ENCODE data around the gene MYBPC3. TPM values are rescaled to one million over a fixed set of nuclear protein-coding genes. Genes with fewer than 3 reads are reported as not detected.

Gene MYBPC3
- total and polyA plus RNA-seq, 10 of the 15 experiments (the other 5 are each of a cell fraction or from before 2014, with no cell fraction given), result 0.03 to 0.08 (median 0.03) TPM; not detected in 7

DNA sequence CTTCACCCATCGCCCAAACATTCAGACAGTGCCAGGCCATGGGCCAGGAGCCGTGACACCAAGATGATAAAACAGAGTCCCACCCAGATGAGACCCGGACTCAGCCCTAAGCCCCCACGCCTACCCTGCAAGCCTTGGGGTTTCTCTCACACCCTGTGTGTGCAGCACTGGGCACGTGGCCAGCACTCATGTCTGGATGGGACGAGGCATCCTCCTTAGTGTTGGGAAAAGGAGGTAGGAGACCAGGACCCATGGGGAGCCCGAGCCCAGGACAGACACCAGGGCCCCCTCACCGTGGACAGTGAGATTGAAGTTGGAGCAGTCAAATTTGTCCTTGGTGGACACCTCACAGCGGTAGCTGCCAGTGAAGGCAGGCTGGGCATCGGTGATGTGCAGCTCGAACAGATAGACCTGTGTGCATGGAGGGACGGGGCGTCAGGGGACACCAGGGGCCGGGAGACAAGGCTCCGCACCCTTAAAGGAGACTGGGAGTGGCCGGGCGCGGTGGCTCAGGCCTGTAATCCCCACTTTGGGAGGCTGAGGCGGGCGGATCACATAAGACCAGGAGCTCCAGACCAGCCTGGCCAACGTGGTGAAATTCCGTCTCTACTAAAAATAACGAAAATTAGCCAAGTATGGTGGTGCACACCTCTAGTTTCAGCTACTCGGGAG, 4.2 kb downstream of the MYBPC3 start:
- no peaks in the 10 kb centered on the region for H3K9me3 ChIP-seq (replicated peaks; ENCODE audit: control insufficient read depth, insufficient read depth, low read length)
- H3K79me2 ChIP-seq (ENCODE audit: control insufficient read depth, insufficient read depth, low read length), result no peaks in the 10 kb centered on the region
- H3K4me1 ChIP-seq (ENCODE audit: control insufficient read depth, insufficient read depth, low read length), result no peaks in the 10 kb centered on the region
- intact Hi-C loops (cut with micrococcal nuclease; ENCODE audit: unreplicated experiment), result loop anchor here (5.0 kb wide), 1 partner anchor 171 kb away; the partner anchor contains the start of gene ARFGAP2
- no peak for DNase-seq (ENCODE audit: low read depth, low spot score)
- ChIA-PET POLR2A (no interaction called here), RAD21 (ENCODE audit: unreplicated experiment) (no interaction called here), SMC1A (ENCODE audit: uncharacterized antibody, unreplicated experiment) (interaction anchor here (1.0 kb wide), 1 partner anchor 18 kb away, joined by 3 read pairs; no protein-coding TSS in a partner anchor), CTCF (interaction anchor here (0.6 to 1.4 kb wide), 2 partner anchors 54 to 170 kb away, joined by 3 read pairs; no protein-coding TSS in a partner anchor)
- no peaks in the 10 kb centered on the region for H3K36me3 ChIP-seq (ENCODE audit: control insufficient read depth in 2 of 2, insufficient read depth in 2 of 2, low read length in 1 of 2)
- 54% methylated on average over 24 of the region's 24 CpGs for WGBS (ENCODE audit: insufficient coverage, insufficient replicate concordance, low lambda C conversion rate, missing lambda C conversion rate)
- no peak overlapping the region for H3K27ac ChIP-seq (ENCODE audit: control insufficient read depth, insufficient read depth)
- no peak overlapping the region for H3K4me3 ChIP-seq
- no peak overlapping the region for H2AFZ ChIP-seq (ENCODE audit: control insufficient read depth, low read depth, low read length)
- no peak overlapping the region for H3K9ac ChIP-seq (ENCODE audit: control insufficient read depth, insufficient read depth, low read length)
- in situ Hi-C loops (cut with MboI), result no loop called here
- BruUV-seq (replicated peaks), result no TSS peak
- H3K4me2 ChIP-seq (ENCODE audit: control insufficient read depth, insufficient read depth), result no peak overlapping the region
- FAIRE-seq, result no peak
- no peaks in the 10 kb centered on the region; a peak in 1 of 4 replicates for H3K27me3 ChIP-seq (replicated peaks in 1 of 2; ENCODE audit: control insufficient read depth in 2 of 2, insufficient read depth in 2 of 2, low read length in 1 of 2)
- no peaks in the 10 kb centered on the region for H4K20me1 ChIP-seq (ENCODE audit: control insufficient read depth, insufficient read depth)
- no peak for TF ChIP-seq RCOR1 (conservative IDR thresholded peaks at IDR 0.05; ENCODE audit: low read depth, low read length)
- TF ChIP-seq, protein P1, sequence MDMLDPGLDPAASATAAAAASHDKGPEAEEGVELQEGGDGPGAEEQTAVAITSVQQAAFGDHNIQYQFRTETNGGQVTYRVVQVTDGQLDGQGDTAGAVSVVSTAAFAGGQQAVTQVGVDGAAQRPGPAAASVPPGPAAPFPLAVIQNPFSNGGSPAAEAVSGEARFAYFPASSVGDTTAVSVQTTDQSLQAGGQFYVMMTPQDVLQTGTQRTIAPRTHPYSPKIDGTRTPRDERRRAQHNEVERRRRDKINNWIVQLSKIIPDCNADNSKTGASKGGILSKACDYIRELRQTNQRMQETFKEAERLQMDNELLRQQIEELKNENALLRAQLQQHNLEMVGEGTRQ (IDR thresholded peaks at IDR 0.05; ENCODE audit: borderline replicate concordance, low read depth, low read length), result no peak
- no peak for TF ChIP-seq PAX5 (IDR thresholded peaks at IDR 0.05; ENCODE audit: borderline replicate concordance, low read depth, low read length)
- no peak for TF ChIP-seq PAX8 (IDR thresholded peaks at IDR 0.05)
- TF ChIP-seq CEBPB (IDR thresholded peaks at IDR 0.05; ENCODE audit: borderline replicate concordance in 1 of 2, low read depth in 2 of 2, low read length in 2 of 2), result no peak
- no peak for TF ChIP-seq POU2F2 (IDR thresholded peaks at IDR 0.05; ENCODE audit: borderline replicate concordance, low read depth, low read length)
- TF ChIP-seq NFYA (IDR thresholded peaks at IDR 0.05; ENCODE audit: borderline replicate concordance, low read depth, low read length), result no peak
- TF ChIP-seq, protein P2, sequence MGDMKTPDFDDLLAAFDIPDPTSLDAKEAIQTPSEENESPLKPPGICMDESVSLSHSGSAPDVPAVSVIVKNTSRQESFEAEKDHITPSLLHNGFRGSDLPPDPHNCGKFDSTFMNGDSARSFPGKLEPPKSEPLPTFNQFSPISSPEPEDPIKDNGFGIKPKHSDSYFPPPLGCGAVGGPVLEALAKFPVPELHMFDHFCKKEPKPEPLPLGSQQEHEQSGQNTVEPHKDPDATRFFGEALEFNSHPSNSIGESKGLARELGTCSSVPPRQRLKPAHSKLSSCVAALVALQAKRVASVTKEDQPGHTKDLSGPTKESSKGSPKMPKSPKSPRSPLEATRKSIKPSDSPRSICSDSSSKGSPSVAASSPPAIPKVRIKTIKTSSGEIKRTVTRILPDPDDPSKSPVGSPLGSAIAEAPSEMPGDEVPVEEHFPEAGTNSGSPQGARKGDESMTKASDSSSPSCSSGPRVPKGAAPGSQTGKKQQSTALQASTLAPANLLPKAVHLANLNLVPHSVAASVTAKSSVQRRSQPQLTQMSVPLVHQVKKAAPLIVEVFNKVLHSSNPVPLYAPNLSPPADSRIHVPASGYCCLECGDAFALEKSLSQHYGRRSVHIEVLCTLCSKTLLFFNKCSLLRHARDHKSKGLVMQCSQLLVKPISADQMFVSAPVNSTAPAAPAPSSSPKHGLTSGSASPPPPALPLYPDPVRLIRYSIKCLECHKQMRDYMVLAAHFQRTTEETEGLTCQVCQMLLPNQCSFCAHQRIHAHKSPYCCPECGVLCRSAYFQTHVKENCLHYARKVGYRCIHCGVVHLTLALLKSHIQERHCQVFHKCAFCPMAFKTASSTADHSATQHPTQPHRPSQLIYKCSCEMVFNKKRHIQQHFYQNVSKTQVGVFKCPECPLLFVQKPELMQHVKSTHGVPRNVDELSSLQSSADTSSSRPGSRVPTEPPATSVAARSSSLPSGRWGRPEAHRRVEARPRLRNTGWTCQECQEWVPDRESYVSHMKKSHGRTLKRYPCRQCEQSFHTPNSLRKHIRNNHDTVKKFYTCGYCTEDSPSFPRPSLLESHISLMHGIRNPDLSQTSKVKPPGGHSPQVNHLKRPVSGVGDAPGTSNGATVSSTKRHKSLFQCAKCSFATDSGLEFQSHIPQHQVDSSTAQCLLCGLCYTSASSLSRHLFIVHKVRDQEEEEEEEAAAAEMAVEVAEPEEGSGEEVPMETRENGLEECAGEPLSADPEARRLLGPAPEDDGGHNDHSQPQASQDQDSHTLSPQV (IDR thresholded peaks at IDR 0.05), result no peak
- no peak for TF ChIP-seq HDAC2 (IDR thresholded peaks at IDR 0.05)
- TF ChIP-seq, protein P3, sequence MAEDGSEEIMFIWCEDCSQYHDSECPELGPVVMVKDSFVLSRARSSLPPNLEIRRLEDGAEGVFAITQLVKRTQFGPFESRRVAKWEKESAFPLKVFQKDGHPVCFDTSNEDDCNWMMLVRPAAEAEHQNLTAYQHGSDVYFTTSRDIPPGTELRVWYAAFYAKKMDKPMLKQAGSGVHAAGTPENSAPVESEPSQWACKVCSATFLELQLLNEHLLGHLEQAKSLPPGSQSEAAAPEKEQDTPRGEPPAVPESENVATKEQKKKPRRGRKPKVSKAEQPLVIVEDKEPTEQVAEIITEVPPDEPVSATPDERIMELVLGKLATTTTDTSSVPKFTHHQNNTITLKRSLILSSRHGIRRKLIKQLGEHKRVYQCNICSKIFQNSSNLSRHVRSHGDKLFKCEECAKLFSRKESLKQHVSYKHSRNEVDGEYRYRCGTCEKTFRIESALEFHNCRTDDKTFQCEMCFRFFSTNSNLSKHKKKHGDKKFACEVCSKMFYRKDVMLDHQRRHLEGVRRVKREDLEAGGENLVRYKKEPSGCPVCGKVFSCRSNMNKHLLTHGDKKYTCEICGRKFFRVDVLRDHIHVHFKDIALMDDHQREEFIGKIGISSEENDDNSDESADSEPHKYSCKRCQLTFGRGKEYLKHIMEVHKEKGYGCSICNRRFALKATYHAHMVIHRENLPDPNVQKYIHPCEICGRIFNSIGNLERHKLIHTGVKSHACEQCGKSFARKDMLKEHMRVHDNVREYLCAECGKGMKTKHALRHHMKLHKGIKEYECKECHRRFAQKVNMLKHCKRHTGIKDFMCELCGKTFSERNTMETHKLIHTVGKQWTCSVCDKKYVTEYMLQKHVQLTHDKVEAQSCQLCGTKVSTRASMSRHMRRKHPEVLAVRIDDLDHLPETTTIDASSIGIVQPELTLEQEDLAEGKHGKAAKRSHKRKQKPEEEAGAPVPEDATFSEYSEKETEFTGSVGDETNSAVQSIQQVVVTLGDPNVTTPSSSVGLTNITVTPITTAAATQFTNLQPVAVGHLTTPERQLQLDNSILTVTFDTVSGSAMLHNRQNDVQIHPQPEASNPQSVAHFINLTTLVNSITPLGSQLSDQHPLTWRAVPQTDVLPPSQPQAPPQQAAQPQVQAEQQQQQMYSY (CRISPR knock-in tag; IDR thresholded peaks at IDR 0.05), result no peak
- no peak for TF ChIP-seq ZNF622 (IDR thresholded peaks at IDR 0.05)
- TF ChIP-seq SUZ12 (IDR thresholded peaks at IDR 0.05; ENCODE audit: unreplicated experiment), result no peak
- TF ChIP-seq RAD21 (IDR thresholded peaks at IDR 0.05; ENCODE audit: insufficient read depth, low read depth, low read length), result no peak
- no peak for ATAC-seq

Measured in GM12878 (cell line).